Heart left ventricle (tissue), 13 donors: ENCODE measurements around the gene KCNQ1.

Experiments
- CTCF ChIP-seq, 12 donors: fragments of 200-600 bp; sonication (generic) in 4 of 12; IDR thresholded peaks; one replicate each; pipeline versions ENCODE4 v1.5.0 to v1.8.0; 2018 to 2022; ENCODE audit warnings: antibody characterized with exemption in 12 of 12, mild to moderate bottlenecking in 5 of 12
- POLR2A ChIP-seq, 2 donors: fragments of 450-650 bp; IDR thresholded peaks; one replicate each; pipeline ENCODE4 v1.6.1; 2017; ENCODE audit warnings: antibody characterized with exemption in 2 of 2, mild to moderate bottlenecking in 2 of 2, moderate library complexity in 2 of 2
- donor health status: ischemic (EF 13 %, LVEDD 7.1; RV severe dilation, severe dysfunction).
- donor health status: DM: no; HTN: yes; CAD: no.
- donor health status: DM: no; HTN: no; CAD: no.
- donor health status: ischemic (EF 25% LVEDD 6.9; RV normal size, moderate dysfunction).
- donor health status: ischemic (EF 25% LVEDD 5.7; RV mildly dilated, moderate dysfunction).
- donor health status: ischemic (EF 35%, LVEDD 5.7; RV mildly dilated, moderate dysfunction).
- donor health status: nonischemic (EF 11% LVEDD 7.7; RV severe dilation, severe dysfunction).
- donor health status: DM: yes; HTN: yes; CAD: no.
- donor health status: PGD.
- donor health status: ischemic (EF 29% LVEDD 5.4; RV normal size, mild dysfunction).
- donor health status: nonischemic (EF 23%, LVEDD 6.1; RV moderate dilation, normal function).

GRCh38 chr11:2797741-2798361 lies 353.0 kb downstream of the KCNQ1 start:
- TF ChIP-seq CTCF (IDR thresholded peaks at IDR 0.05) (no peak), POLR2A (IDR thresholded peaks at IDR 0.05) (no peak)
